Liver (tissue), 9 donors: ENCODE measurements around the gene SERPINB12. TPM values are rescaled to one million over a fixed set of nuclear protein-coding genes. Genes with fewer than 3 reads are reported as not detected.

Experiments
- DNase-seq: peaks from one replicate; pipeline ENCODE4 v3.0.0-alpha.2; 2017; ENCODE audit warnings: low spot score
- H3K27ac ChIP-seq, 2 donors: one replicate each; pipeline ENCODE4 v1.7.0; 2013; ENCODE audit warnings: inconsistent platforms in 2 of 2, low read length in 2 of 2, control low read depth in 1 of 2, low read depth in 1 of 2, mild to moderate bottlenecking in 1 of 2
- H3K27me3 ChIP-seq, 4 donors: one replicate each; pipeline versions ENCODE4 v1.6.1 to v1.7.0; 2013; ENCODE audit warnings: low read length in 3 of 4, inconsistent platforms in 1 of 4, mild to moderate bottlenecking in 1 of 4, moderate library complexity in 1 of 4; ENCODE audit not compliant: control insufficient read depth in 4 of 4, insufficient read depth in 4 of 4
- H3K36me3 ChIP-seq, 4 donors: one replicate each; pipeline versions ENCODE4 v1.6.1 to v1.7.0; 2013; ENCODE audit warnings: low read length in 3 of 4, mild to moderate bottlenecking in 3 of 4, low read depth in 1 of 4, moderate library complexity in 1 of 4; ENCODE audit not compliant: control insufficient read depth in 4 of 4, insufficient read depth in 3 of 4
- H3K4me1 ChIP-seq, 4 donors: one replicate each; pipeline versions ENCODE4 v1.6.1 to v1.7.0; 2013; ENCODE audit warnings: low read length in 3 of 4, mild to moderate bottlenecking in 3 of 4, moderate library complexity in 1 of 4; ENCODE audit not compliant: control insufficient read depth in 4 of 4, insufficient read depth in 4 of 4
- H3K4me3 ChIP-seq, 3 donors: one replicate each; pipeline versions ENCODE4 v1.6.1 to v1.7.0; 2013; ENCODE audit warnings: low read length in 3 of 3, control low read depth in 1 of 3, low read depth in 1 of 3, mild to moderate bottlenecking in 1 of 3
- H3K9ac ChIP-seq, 2 donors: one replicate each; pipeline ENCODE4 v1.7.0; 2013; ENCODE audit warnings: low read length in 2 of 2, mild to moderate bottlenecking in 2 of 2, moderate library complexity in 2 of 2, control low read depth in 1 of 2, low read depth in 1 of 2
- H3K9me3 ChIP-seq, 4 donors: one replicate each; pipeline versions ENCODE4 v1.6.1 to v1.7.0; 2013; ENCODE audit warnings: low read length in 3 of 4; ENCODE audit not compliant: control insufficient read depth in 4 of 4
- ATF3 ChIP-seq: IDR thresholded peaks from 2 replicates; pipeline ENCODE4 v1.6.1; 2016; ENCODE audit warnings: antibody characterized with exemption
- CTCF ChIP-seq: fragments of 150-350 bp; IDR thresholded peaks from 2 replicates; pipeline ENCODE4 v1.5.1; 2017; ENCODE audit warnings: improper control_type of control experiment, low read depth, low read length; ENCODE audit not compliant: missing input control
- EGR1 ChIP-seq, 2 donors: IDR thresholded peaks; 2 replicates each; pipeline ENCODE4 v1.6.1; 2016 to 2018; ENCODE audit warnings: antibody characterized with exemption in 2 of 2, low read depth in 2 of 2
- FOXA1 ChIP-seq: IDR thresholded peaks from 2 replicates; pipeline ENCODE4 v1.6.1; 2016; ENCODE audit warnings: antibody characterized with exemption
- FOXA2 ChIP-seq: IDR thresholded peaks from 2 replicates; pipeline ENCODE4 v1.6.1; 2016; ENCODE audit warnings: antibody characterized with exemption
- GABPA ChIP-seq, 2 donors: IDR thresholded peaks in 1 of 2; conservative IDR thresholded peaks in 1 of 2; 2 replicates each; pipeline ENCODE4 v1.6.1; 2016; ENCODE audit warnings: antibody characterized with exemption in 2 of 2, mild to moderate bottlenecking in 1 of 2, moderate library complexity in 1 of 2
- HNF4G ChIP-seq: IDR thresholded peaks from 2 replicates; pipeline ENCODE4 v1.6.1; 2016; ENCODE audit warnings: antibody characterized with exemption
- JUND ChIP-seq, 2 donors: IDR thresholded peaks; 2 replicates each; pipeline ENCODE4 v1.6.1; 2016; ENCODE audit warnings: antibody characterized with exemption in 2 of 2
- MAX ChIP-seq: IDR thresholded peaks from 2 replicates; pipeline ENCODE4 v1.6.1; 2016; ENCODE audit warnings: antibody characterized with exemption
- NR2F2 ChIP-seq: IDR thresholded peaks from 2 replicates; pipeline ENCODE4 v1.6.1; 2016; ENCODE audit warnings: antibody characterized with exemption
- RAD21 ChIP-seq, 2 donors: IDR thresholded peaks; 2 replicates each; pipeline ENCODE4 v1.6.1; 2016; ENCODE audit warnings: antibody characterized with exemption in 2 of 2, mild to moderate bottlenecking in 2 of 2
- REST ChIP-seq: IDR thresholded peaks from 2 replicates; pipeline ENCODE4 v1.6.1; 2016; ENCODE audit warnings: antibody characterized with exemption, mild to moderate bottlenecking
- RXRA ChIP-seq, 2 donors: IDR thresholded peaks; 2 replicates each; pipeline ENCODE4 v1.6.1; 2017 to 2018; ENCODE audit warnings: antibody characterized with exemption in 2 of 2, mild to moderate bottlenecking in 1 of 2
- SP1 ChIP-seq: IDR thresholded peaks from 2 replicates; pipeline ENCODE4 v1.6.1; 2018; ENCODE audit warnings: antibody characterized with exemption, mild to moderate bottlenecking
- TAF1 ChIP-seq: conservative IDR thresholded peaks from 2 replicates; pipeline ENCODE4 v1.6.1; 2016; ENCODE audit warnings: antibody characterized with exemption, mild to moderate bottlenecking
- YY1 ChIP-seq: IDR thresholded peaks from 2 replicates; pipeline ENCODE4 v1.6.1; 2016; ENCODE audit warnings: antibody characterized with exemption, mild to moderate bottlenecking
- ZBTB33 ChIP-seq: IDR thresholded peaks from 2 replicates; pipeline ENCODE4 v1.6.1; 2016; ENCODE audit warnings: antibody characterized with exemption
- polyA plus RNA-seq, 2 donors: library from polyadenylated mRNA; stranded (reverse) in 1 of 2; unstranded in 1 of 2; fragments of 200-250 nt in 1 of 2; fragments of >200 nt in 1 of 2; fragmentation: Nextera tagmentation in 1 of 2; extraction: Ambion mirVana in 1 of 2; gene quantifications; one replicate each; pipeline versions ENCODE4 v1.2.1 to v1.2.3, GENCODE V29; 2013 to 2015
- total RNA-seq, 2 donors: library from RNA; depleted of rRNA; stranded (reverse); fragments of >200 nt; gene quantifications; one replicate each; pipeline ENCODE4 v1.2.3, GENCODE V29; 2014
- donor health status: healthy.
- donor health status: healthy.
- donor health status: healthy.
- donor health status: healthy.
- donor health status: healthy.

Gene SERPINB12
- total and polyA plus RNA-seq, 4 donors, result not detected

- Histone ChIP-seq H3K9me3 (no peaks in the 10 kb centered on the region), H3K9ac (no peak overlapping the region), H3K27me3 (no peaks in the 10 kb centered on the region), H3K4me3 (no peak overlapping the region), H3K36me3 (no peaks in the 10 kb centered on the region), H3K4me1 (peaks cover 0 to 3% (median 0%) of the 10 kb centered on the region in 4 donors), H3K27ac (no peak overlapping the region)
- TF ChIP-seq FOXA1 (no peak), RAD21 (IDR thresholded peaks at IDR 0.05) (no peak), YY1 (no peak), SP1 (no peak), NR2F2 (no peak), FOXA2 (no peak), JUND (IDR thresholded peaks at IDR 0.05) (no peak), MAX (no peak), CTCF (no peak), HNF4G (no peak), REST (no peak), ATF3 (no peak), TAF1 (no peak), EGR1 (IDR thresholded peaks at IDR 0.05; ENCODE audit: low read depth in 2 of 2) (no peak), GABPA (IDR thresholded peaks at IDR 0.05 in 1 of 2, conservative IDR thresholded peaks at IDR 0.05 in 1 of 2) (no peak), ZBTB33 (no peak), RXRA (IDR thresholded peaks at IDR 0.05) (no peak)
- DNase-seq, result no peak
These were observed 14.9 kb upstream of the SERPINB12 start for GRCh38 chr18:63527251-63527650.
